Transverse colon (tissue), 3 donors: Measurements from ENCODE around the gene JAKMIP2.

Experiments
- CTCF ChIP-seq, 5 experiments: fragments of 200-600 bp in 3 of 5; fragments of 450-650 bp in 2 of 5; sonication (generic) in 3 of 5; IDR thresholded peaks; 1 replicate in 2 of 5; 2 replicates in 3 of 5; pipeline ENCODE4 v1.5.1; 2016 to 2017; ENCODE audit warnings: antibody characterized with exemption in 5 of 5, inconsistent platforms in 3 of 5, mild to moderate bottlenecking in 2 of 5, moderate library complexity in 1 of 5
- EP300 ChIP-seq: sonication (generic); formaldehyde crosslinking; IDR thresholded peaks from one replicate; pipeline ENCODE4 v1.6.1; 2017; ENCODE audit warnings: antibody characterized with exemption, low read depth

GRCh38 chr5:147591120-147591519, 191.4 kb downstream of the JAKMIP2 start:
- TF ChIP-seq EP300 (no peak), CTCF (IDR thresholded peaks at IDR 0.05) (no peak)
